Gastroesophageal sphincter (tissue), 3 donors: ENCODE measurements around the gene SLC8A2.

Source experiments
- EP300 ChIP-seq: sonication (generic); formaldehyde crosslinking; IDR thresholded peaks from one replicate; pipeline ENCODE4 v1.6.1; 2017; ENCODE audit warnings: antibody characterized with exemption, mild to moderate bottlenecking
- POLR2A ChIP-seq, 2 donors: fragments of 450-650 bp; IDR thresholded peaks; one replicate each; pipeline ENCODE4 v1.6.1; 2017; ENCODE audit warnings: antibody characterized with exemption in 2 of 2, mild to moderate bottlenecking in 2 of 2, moderate library complexity in 1 of 2
- POLR2AphosphoS5 ChIP-seq: sonication (generic); formaldehyde crosslinking; IDR thresholded peaks from one replicate; pipeline ENCODE4 v1.6.1; 2017; ENCODE audit warnings: antibody characterized with exemption
- TF ChIP-seq, protein P1 (sequence below), 4 experiments: fragments of 200-600 bp in 2 of 4; fragments of 450-650 bp in 2 of 4; sonication (generic) in 1 of 4; IDR thresholded peaks; one replicate each; pipeline ENCODE4 v1.5.1; 2017 to 2019; ENCODE audit warnings: antibody characterized with exemption in 4 of 4, mild to moderate bottlenecking in 2 of 4, moderate library complexity in 2 of 4

DNA sequence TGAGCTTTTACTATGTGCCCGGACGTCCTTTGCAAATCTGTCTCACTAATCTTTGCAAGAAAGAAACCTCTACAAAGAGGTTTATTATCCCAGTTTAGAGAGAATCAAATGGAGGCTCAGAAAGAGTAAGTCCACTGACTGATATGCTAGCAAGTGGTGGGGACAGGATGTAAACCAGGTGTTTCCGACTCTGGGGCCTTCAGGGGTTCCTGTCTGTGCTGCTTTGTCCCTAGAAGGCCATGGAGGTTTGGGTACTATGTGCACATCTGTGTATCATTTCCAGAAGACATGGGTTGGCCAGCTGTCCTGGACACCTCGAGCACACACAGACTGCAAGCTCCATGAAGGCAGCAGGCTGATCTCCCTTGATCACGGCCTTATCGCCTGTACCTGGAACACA, 13.5 kb upstream of the SLC8A2 start:
- TF ChIP-seq, protein P1, sequence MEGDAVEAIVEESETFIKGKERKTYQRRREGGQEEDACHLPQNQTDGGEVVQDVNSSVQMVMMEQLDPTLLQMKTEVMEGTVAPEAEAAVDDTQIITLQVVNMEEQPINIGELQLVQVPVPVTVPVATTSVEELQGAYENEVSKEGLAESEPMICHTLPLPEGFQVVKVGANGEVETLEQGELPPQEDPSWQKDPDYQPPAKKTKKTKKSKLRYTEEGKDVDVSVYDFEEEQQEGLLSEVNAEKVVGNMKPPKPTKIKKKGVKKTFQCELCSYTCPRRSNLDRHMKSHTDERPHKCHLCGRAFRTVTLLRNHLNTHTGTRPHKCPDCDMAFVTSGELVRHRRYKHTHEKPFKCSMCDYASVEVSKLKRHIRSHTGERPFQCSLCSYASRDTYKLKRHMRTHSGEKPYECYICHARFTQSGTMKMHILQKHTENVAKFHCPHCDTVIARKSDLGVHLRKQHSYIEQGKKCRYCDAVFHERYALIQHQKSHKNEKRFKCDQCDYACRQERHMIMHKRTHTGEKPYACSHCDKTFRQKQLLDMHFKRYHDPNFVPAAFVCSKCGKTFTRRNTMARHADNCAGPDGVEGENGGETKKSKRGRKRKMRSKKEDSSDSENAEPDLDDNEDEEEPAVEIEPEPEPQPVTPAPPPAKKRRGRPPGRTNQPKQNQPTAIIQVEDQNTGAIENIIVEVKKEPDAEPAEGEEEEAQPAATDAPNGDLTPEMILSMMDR (IDR thresholded peaks at IDR 0.05), result no peak
- TF ChIP-seq POLR2A (IDR thresholded peaks at IDR 0.05), result no peak
- no peak for TF ChIP-seq EP300
- TF ChIP-seq POLR2AphosphoS5, result no peak
